ENCODE results near the gene PHAX. TPM values are rescaled to one million over a fixed set of nuclear protein-coding genes. Genes with fewer than 3 reads are reported as not detected.
"Not testable (repeated sequence)": the region's sequence is repeated elsewhere in the genome, so short reads cannot be mapped to it uniquely, and the experiment has no call there.

The PHAX gene
- total RNA-seq = 10 to 100 TPM in 4 of 6 donors, 1 to 10 TPM in 2; 5.7 to 17.8 (median 11.8) TPM
- 1 to 10 TPM; 5.0 to 9.7 TPM for polyA plus RNA-seq

GRCh38 chr5:126600631-126601511, at the start of gene PHAX:
TSS of gene PHAX (plus strand) at chr5:126600947. CDS start at chr5:126600963, 16 bp downstream.
- H3K36me3 ChIP-seq = peaks cover 0 to 7% (median 5%) of the 10 kb centered on the region in 3 donors
- 2% methylated on average over 65 to 79 of the region's 79 CpGs for WGBS, 2 donors
- DNase-seq (peak; percentile 73 to 92 (median 80)), FAIRE-seq (no peak), ATAC-seq (peak; percentile 99)
- peak within 1 kb of the TSS; percentile 50 to 71 (median 65) for H3K27ac ChIP-seq
- peak within 1 kb of the TSS; percentile 69 to 99 (median 97) for H3K4me3 ChIP-seq
- H3K9me3 ChIP-seq = no peaks in the 10 kb centered on the region
- peak; percentile 48 to 80 (median 56) for TF ChIP-seq CTCF (IDR thresholded peaks at IDR 0.05)
- intact Hi-C loops (cut with DNase I) = no loop called here
- H3K27me3 ChIP-seq = no peaks in the 10 kb centered on the region
- peaks cover 9% of the 10 kb centered on the region in 3 donors for H3K4me1 ChIP-seq

- no peak for TF ChIP-seq CTCF (IDR thresholded peaks at IDR 0.05)
- H3K4me3 ChIP-seq = no peak overlapping the region
- no peaks in the 10 kb centered on the region for H3K27me3 ChIP-seq
- no peak for FAIRE-seq
- H3K36me3 ChIP-seq = peaks cover 0 to 56% (median 27%) of the 10 kb centered on the region in 3 donors
- no peak for ATAC-seq
- no peaks in the 10 kb centered on the region for H3K4me1 ChIP-seq
- intact Hi-C loops (cut with DNase I) = no loop called here
- no peaks in the 10 kb centered on the region for H3K9me3 ChIP-seq
- DNase-seq = no peak
- H3K27ac ChIP-seq = no peak overlapping the region
- 96 to 100% methylated on average over 2 of the region's 2 CpGs for WGBS, 2 donors
These were observed 48.1 kb upstream of the PHAX start for GRCh38 chr5:126552614-126553013.

- H3K4me3 ChIP-seq; H3K27me3 ChIP-seq; H3K9me3 ChIP-seq; ATAC-seq; DNase-seq; H3K4me1 ChIP-seq; FAIRE-seq; H3K27ac ChIP-seq; intact Hi-C loops (cut with DNase I): not testable (repeated sequence)
- H3K36me3 ChIP-seq = peaks cover 0 to 53% (median 23%) of the 10 kb centered on the region in 3 donors
- 91 to 92% methylated on average over 9 of the region's 9 CpGs for WGBS, 2 donors
These were observed 45.6 kb upstream of the PHAX start for GRCh38 chr5:126555101-126555500.

GRCh38 chr5:126561908-126562307, 38.8 kb upstream of the PHAX start:
- DNase-seq (no peak), FAIRE-seq (no peak), ATAC-seq (no peak)
- no peaks in the 10 kb centered on the region for H3K27me3 ChIP-seq
- no peaks in the 10 kb centered on the region for H3K9me3 ChIP-seq
- no peak overlapping the region for H3K4me3 ChIP-seq
- peaks cover 0 to 16% (median 5%) of the 10 kb centered on the region in 3 donors for H3K36me3 ChIP-seq
- TF ChIP-seq CTCF (IDR thresholded peaks at IDR 0.05) = no peak
- intact Hi-C loops (cut with DNase I) = no loop called here
- no peaks in the 10 kb centered on the region for H3K4me1 ChIP-seq
- H3K27ac ChIP-seq = no peak overlapping the region
- WGBS, 2 donors = 81 to 88% methylated on average over 1 of the region's 1 CpG

- Histone ChIP-seq H3K36me3 (peaks cover 0 to 12% (median 5%) of the 10 kb centered on the region in 3 donors), H3K27me3 (no peaks in the 10 kb centered on the region), H3K27ac (no peak overlapping the region), H3K4me1 (no peaks in the 10 kb centered on the region), H3K9me3 (no peaks in the 10 kb centered on the region), H3K4me3 (no peak overlapping the region)
- FAIRE-seq = no peak
- DNase-seq = no peak
- no peak for ATAC-seq
- 93 to 94% methylated on average over 2 of the region's 2 CpGs for WGBS, 2 donors
- intact Hi-C loops (cut with DNase I) = no loop called here
- no peak for TF ChIP-seq CTCF (IDR thresholded peaks at IDR 0.05)
These were observed 37.9 kb upstream of the PHAX start for GRCh38 chr5:126562823-126563222.
